Activated CD4-positive, alpha-beta T cell treated with anti-CD3 and anti-CD28 coated beads for 24 hours (primary cell): ENCODE data around the gene SNX33.
"Not testable (repeated sequence)": the region's sequence is repeated elsewhere in the genome, so short reads cannot be mapped to it uniquely, and the experiment has no call there.

ENCODE experiments used
- DNase-seq, 2 donors: peaks; one replicate each; pipeline ENCODE4 v3.0.0-alpha.2; 2020; ENCODE audit warnings: low read depth in 2 of 2

SNX33 gene

DNA sequence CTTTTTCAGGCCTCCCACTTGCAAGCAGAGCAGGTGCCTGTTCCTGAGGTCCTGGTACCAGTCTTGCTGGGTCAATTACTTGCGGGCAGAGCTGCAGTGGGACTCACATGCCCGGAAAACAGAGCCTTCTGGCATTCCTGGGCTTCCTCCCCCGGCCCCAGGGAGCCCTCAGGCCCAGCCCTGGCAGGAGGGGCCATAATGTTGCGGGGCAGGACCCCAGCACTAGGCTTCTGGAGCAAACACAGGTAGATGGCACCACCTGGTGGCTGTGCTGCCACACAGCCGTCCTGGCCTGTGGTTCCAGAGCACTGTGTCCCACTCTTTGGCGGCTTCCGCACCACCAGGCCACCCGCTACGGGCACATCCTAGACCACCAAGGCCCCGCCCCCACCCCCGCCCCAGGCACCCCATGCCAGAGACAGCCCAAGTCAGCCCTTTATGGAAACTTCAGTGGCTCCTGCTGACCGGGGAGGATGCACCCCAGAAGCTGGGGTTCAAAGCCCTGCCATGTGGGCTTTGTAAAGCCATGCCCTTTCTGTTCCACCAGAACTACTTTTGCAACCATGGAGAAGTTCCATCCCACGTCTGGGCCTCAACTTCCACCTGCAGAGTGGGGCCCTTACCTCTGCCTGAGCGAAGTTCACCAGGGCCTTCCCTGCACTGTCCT is 36.1 kb downstream of the SNX33 start:
- DNase-seq, result peak; percentile 44 to 64

DNA sequence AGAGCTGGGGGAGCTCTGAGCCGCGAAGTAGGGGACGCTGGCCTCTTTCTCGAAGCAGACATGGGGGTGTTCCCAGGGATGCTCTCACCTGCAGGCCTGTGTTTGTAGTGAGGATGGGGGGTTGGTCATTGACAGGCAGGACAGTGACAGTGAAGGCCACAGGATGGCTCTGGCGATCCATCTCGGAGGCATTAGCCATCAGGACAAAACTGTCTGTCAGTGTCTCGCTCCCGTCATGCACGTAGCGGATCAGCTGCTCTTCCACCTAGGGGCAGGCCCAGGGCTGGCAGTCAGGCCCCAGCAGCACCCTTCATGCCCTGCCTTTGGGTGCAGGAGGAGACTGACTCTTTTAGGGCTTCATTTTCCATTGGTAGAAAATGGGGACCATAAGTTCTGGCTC is 36.9 kb downstream of the SNX33 start:
- DNase-seq, result no peak

DNA sequence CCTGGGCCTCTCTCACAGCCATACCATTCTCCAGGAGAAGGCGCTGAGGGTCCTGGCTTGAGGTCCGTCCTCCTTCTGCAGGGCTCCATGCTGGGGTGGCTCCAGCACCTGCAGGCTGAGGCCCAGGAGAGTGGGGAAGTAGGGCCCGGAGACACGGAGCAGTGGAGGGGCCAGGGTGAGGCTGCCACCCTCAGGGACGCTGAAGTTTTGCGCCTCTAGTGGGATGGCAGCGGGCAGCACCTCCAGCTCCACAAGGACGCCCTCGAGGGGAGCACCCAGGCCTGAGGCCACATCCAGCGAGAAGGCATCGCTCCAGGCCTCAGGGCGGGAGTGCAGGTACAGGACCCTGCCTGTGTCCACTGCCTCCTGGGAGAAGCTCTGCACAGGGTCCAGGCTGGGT is 37.5 kb downstream of the SNX33 start:
- no peak for DNase-seq

DNA sequence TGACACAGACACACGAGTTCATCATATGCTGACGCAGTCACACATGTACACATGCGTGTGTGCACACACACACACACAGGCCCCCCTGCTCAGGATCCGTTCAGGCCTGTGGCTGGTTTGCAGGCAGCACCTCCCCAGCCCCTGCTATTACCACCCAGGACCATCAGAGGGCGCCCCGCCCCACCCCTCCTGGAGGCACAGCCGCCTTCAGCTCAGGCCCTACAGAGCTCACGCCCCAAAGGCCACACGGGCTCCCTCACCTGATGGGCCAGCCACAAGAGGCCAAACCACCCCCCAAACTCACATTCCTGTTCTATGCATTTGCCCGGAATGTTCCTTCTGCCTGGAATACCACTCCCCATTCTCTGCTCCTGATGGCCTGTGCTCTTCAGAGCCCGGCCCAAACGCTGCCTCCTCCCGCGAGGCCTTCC is 38.5 kb downstream of the SNX33 start:
- peak; percentile 70 to 81 for DNase-seq

DNA sequence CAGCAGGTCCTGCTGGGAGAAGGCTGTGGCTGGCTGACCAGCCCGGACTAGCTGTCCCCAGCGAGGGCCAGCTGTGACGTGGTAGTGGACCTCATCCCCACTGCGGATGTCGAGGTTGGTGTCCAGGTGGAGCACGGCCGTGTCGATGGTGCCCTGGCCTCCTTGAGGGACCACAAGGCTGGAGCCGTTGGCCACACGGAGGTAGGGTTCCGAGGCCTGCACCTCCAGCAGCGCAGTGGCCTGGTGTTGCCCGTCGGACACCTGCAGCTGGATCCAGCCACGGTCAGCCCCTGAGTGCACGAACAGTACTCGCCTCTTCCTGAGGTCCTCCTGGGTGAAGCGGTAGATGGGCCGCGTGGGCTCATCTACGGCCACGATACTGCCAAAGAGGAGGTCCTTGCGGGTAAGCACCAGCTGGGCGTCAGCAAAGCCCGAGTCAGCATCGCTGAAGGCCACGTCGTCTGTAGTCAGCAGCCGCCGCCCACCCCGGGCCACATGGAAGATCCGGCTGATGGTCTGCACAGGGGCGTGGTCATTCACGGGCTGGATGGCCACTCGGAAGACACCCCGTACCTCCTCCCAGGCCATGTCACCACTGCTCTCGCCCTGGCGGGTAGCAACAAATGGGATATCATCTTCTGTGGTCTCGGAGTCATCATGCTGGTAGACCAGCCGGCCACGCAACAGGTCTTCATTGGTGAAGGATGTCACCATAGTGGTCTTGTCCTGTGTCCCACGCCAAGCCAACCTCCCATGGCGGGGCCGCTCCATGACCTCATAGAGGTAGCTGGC is 40.0 kb downstream of the SNX33 start:
- DNase-seq, result no peak

DNA sequence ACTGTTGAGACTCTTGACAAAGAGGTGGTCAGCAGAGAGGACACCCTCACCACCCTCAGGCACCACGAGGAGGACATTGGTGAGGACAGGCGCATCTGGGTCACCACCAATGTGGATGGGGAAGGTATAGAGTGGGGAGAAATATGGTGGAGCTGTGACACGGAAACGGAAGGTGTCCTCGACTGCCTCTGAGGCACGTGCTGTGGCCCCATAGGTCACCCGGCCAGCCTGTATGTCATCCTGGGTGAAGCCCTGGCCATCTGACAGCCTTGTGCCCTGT is 40.5 kb downstream of the SNX33 start:
- no peak for DNase-seq

DNA sequence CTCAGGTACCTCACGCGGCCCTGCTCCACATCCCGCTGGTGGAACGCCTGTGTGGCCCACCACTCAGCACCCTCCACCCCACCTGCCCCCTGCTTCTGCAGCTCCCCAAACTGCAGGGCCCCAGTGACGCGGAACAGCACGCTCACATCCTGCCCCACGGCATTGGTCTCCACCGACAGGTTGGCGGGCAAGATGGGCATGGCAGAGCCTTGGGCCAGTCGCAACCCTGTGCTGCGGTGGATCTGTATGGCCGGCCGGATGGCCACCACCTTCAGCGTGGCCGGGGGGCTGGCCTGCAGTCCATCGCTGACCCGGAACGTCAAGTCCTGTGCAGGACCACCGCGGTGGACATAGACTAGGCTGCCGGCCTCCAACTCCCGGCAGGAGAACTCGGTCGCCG is 41.1 kb downstream of the SNX33 start:
- DNase-seq, result no peak

DNA sequence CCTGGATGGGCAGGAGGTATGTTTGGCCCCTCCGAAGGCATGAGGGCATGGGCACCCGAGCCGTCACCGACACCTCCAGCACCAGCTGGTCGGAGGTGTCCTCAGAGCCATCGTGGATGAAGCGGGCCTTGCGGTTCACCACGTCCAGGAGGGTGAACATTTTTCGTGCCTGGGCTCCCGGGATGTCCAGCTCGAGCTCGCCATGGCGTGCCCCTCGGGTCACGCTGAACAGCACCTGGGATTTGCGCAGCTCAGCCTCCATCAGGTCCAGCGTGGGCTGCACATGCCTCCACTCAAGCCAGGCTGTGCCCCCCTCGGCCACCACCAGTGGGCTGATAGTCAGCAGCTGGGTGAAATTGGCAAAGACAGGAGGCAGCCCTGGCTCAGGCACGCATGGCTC is 41.7 kb downstream of the SNX33 start:
- DNase-seq, result not testable (repeated sequence)

DNA sequence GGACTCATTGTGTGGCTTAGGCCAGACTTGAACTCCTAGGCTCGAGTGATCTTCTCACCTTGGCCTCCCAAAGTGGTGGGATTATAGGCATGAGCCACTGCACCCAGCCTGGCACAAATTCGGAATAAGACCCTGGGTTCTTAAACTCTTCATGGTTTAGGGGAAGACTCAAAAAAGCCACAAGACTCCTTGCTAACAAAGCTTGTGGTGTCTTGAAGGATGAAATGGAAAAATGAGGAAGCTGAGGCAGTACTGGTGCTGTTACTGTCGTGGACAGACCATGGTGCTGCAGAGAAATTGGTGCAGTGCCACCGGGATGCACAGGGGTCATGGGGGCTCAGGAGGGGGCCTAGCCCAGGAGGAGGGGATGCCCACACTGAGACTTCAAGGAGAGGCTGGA is 44.6 kb downstream of the SNX33 start:
- DNase-seq, result not testable (repeated sequence)

DNA sequence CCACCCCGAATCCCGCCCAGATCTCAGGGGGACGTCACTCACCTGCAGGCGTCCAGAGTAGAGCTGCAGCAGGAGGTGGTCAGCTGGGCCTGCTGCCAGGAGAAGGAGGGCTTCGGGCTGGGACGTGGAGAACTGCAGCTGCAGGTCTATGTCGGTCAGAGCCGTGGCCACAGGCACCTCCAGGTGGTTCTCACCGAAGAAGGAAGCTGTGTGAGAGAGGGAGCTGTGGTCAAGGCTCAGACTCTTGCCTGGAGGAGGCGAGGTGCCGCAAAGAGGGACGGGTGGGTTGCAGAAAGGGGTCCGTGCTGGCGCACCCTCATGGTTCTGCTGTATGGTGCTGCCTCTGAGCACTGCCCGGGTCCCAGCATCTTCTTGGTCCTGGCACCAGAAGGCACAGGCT is 45.3 kb downstream of the SNX33 start:
- DNase-seq, result not testable (repeated sequence)

DNA sequence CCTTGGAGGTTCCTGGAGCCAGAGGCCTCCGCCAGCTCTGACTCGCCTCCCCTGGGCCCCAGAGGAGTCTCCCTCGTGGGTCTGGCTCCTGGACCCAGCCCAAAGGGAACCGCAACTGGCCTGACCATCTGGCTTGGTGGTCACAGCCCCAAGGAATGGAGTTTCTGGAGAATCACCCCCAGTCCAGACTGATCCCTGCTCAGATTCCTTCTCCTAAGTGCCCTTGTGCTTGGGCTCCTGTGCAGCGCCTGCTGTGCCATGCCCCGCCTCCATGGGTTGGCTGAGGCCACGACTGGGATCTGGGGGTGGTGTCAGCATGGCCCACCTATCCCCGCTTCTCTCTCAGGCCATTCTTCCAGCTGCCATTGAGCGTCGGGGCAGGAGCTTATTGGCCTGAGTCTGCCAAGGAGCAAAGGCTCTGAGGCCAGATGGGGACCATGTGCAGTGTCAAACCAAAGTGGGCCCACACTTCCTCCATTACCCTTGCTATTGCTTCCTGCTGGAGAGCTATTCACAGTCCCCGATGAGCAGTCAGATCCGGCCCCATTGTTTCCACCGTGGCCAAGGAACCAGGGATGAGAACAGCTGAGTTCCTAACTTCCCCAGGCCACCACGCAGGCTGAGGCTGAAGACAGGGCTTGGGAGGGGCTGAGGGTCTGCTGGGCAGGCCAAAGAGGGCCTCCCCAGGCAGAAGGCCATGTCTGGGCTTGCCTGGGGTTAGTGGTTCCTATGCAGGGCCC is 46.0 kb downstream of the SNX33 start:
- DNase-seq, result no peak

DNA sequence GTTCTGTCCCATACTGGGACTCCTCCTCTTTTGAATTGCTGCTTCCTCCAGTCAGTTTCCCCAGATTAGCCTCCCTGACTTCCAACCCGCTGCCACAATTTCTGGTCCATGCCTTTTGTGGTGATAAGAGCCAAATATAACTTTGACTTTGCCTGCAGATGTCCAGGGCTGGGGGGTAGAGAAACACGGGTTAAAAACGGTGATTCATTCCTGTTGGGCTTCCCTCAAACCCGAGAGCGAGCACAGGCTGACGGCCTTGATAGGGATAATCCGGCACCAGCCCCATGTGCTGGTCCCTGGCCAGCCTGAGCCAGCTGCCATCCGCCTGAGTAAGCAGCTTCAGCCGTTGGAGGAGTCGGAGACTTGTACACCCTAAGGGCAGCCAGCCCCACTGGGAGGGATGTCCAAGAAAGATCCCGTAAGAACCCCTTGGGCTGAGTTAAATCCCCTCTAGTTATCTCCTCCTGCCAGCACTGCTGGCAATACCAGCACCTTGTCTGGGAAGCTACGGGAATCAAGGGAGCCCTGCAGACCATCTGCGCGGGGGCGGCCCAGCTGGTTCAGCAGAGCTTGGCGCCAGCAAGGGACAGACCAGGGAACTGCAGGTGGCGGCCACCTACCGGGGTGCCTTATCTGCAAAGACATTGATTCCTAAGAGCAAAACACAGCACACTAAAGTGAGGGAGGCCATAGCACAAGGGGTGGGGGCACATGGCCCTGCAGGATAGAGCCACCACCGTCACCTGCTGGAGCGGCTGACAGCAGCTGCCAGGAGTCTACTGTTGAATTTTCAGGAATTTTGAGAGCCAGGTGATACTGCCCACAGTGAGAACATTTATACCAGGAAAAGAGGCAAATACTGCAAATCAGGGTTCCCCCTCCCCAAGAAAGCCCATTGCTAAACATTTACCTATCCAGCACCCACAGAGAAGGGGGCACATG is 46.8 kb downstream of the SNX33 start:
- no peak for DNase-seq

DNA sequence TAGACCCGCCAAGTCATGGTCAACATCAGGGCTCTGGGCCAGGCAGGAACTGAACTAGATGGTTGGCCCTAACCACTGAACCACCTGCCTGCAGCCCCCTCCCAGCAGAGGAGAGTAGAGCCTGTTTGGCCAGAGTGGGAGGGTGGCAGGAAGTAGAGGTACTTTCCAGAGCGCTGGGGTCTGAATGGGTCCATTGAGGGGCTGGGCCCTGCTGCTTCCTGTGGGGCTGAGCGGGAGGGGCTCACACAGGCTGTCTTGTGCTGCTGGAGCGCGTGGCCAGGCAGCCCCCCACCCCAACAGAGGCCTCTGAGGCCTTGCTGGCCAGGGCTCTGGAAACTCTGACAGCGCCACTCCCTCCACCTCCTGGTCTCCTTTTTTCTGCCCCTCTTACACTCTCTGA is 47.5 kb downstream of the SNX33 start:
- DNase-seq, result no peak

DNA sequence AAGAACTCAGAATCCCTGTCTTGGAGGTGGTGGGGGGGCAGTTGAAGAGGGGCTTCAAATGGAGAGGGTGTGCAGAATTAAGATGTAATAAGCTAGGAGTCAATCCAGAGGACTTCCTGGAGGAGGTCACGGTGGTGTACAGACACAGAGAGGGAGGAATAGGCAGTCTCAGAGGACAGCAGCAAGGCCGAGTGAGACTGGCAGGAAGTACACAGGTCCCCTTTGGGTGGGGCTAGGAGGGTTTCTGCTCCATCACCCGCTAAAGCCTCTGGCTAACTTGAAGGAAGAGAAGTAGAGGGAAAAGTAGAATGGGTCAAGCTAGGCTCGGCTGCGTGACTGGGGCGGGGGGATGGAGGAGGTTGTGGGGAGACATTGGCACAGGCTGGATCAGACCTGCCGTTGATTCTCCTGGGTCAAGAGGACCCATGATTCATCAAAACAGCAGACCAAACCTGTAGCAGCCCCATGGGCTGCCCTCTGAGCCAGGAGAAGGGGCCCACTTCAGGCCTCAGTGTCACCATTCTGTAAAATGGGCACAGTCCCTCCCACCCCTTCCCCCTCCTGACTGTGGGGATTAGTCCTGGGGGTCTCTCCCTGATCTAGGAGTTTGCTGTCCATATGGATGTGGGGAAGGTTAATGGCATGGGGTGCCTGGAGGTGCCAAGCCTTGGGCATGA is 48.1 kb downstream of the SNX33 start:
- DNase-seq, result no peak

DNA sequence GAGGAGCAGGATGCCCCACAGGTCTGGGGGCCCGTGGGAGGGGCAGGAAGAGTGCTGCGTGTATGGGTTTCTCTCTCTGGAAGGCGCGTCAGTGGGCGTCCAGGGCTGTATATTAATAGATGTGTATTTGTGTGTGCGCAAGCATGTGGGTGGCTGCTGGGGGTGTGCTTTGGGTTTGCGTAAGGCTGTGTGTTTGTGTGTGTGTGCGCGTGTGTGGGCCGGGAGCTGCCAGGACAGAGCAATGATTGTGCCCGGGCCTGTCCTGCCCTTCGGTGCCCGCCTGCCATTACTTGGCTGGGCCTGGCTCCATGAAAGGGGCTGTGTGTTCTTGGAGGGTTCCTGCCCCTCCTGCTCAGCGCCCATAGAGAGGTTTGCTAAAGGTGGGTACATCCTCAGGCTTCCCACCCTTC is 48.6 kb downstream of the SNX33 start:
- DNase-seq, result no peak

DNA sequence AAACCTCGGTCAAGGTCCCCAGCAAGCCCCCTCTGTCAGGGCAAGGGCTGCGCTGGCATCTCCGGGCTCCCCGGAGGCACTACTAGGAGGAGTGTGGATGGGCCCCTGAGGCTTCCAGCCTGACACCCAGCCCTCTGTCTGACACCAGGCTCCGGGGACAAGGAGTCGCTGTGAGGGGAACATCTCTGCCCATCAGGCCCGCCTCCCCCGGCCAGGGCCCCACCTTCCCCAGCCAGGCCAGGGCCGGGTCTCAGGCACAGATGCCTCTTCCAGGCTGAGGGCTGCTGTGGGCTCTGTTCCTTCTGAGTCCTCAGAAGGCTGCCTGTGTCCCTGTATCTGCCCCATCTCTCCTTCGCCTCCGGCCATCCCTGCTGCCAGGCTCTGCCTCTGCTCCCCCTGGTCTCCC is 49.1 kb downstream of the SNX33 start:
- no peak for DNase-seq

DNA sequence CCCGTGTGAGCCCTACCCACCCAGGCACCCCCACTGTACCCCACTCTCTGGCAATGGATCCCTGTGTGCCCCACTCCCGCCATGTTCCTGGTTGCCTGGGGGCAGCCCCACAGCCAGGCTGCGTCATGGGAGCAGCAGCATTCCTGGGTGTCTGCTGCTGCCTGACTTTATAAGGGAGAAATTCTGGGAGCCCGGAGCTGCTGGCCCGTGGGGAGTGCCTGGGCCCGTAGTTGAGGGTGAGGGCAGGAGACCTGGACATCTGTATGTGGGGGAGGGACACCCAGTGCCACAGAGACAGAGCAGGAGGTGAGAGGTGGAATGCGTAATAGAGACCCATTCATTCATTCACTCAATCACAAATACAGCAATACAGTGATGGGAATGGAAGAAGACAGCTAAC is 49.8 kb downstream of the SNX33 start:
- DNase-seq, result no peak

DNA sequence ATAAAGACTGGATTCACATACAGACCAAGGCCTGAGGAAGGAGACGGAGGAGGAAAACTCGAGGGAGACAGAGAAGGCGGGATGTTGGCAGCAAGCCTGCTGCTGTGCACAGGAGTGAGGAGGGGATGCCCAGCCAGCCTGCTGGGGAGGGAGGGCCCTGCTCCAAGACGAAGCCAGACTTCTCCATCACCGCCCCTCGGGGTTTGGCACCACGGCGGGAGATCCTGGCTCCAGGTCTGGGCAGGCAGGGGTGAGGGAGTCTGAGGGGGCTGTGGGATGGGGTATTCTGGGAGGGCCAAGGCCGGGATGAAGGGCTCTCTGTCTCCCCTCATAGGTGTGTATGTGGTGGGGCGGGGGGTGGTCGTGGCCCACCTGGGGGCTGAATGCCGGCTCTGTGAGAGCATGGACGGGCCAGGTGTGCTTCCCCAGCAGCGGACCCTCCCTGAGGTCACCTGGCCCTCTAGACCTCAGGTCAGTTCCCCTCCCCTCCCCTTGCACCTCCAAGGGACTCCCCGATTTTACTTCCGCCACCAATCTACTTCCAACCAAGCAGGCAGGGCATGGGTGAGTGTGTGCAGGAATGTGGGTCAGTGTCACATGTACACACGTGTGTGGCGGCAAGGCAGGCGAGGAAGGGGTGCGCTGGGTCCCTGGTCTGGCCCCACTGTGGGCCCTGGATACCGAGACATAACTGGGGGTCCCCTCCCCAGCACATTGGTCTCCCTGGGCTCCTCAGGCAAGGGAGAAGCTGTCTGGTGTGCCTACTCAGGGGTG is 50.4 kb downstream of the SNX33 start:
- DNase-seq, result not testable (repeated sequence)

DNA sequence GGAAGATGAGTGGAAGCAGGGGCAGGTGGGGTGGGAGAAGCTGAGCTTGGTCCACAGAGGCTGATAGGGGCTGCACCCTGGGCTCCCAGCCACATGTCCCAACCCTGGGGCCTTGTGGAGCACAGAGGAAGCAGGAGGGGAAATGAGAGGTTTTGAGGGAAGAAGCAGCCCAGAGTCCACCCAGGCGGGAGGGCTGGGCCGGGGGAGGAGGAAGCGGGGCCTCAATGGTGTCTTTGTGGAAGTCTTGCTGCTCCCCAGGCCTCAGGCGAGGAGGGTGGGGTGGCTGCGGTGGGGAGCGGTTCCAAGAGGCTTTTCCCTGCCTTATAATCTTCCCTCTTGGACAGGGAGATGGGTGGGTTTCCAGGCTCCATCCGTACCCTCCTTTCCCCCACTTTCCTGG is 51.8 kb downstream of the SNX33 start:
- not testable (repeated sequence) for DNase-seq
